Mesothelial cell of epicardium (in vitro differentiated cells): ENCODE measurements around the gene TRIM47. TPM values are rescaled to one million over a fixed set of nuclear protein-coding genes. Genes with fewer than 3 reads are reported as not detected.

ENCODE experiments used
- DNase-seq, 2 experiments: peaks; one replicate each; pipeline ENCODE4 v3.0.0; 2021; ENCODE audit warnings: low spot score in 2 of 2; ENCODE audit not compliant: unreplicated experiment in 2 of 2
- H3K27ac Mint-ChIP-seq: 2 replicates; pipeline ENCODE4 v1.8.0; 2021; ENCODE audit warnings: mixed read lengths
- H3K27me3 Mint-ChIP-seq: 2 replicates; pipeline ENCODE4 v1.8.0; 2021; ENCODE audit warnings: low read depth, mixed read lengths
- H3K36me3 Mint-ChIP-seq: 2 replicates; pipeline ENCODE4 v1.8.0; 2021; ENCODE audit warnings: mixed read lengths
- H3K4me1 Mint-ChIP-seq: 2 replicates; pipeline ENCODE4 v1.8.0; 2021; ENCODE audit warnings: mixed read lengths
- H3K4me3 Mint-ChIP-seq: 2 replicates; pipeline ENCODE4 v1.8.0; 2021; ENCODE audit warnings: mild to moderate bottlenecking, moderate library complexity, mixed read lengths
- H3K9me3 Mint-ChIP-seq: 2 replicates; pipeline ENCODE4 v1.8.0; 2021; ENCODE audit warnings: mixed read lengths
- total RNA-seq: library from RNA; stranded (reverse); gene quantifications from 3 replicates; pipeline ENCODE4 v1.2.1, GENCODE V29; 2021
- TF ChIP-seq, protein P1 (sequence below): fragments of 200-600 bp; sonication (generic); IDR thresholded peaks from one replicate; pipeline ENCODE4 v1.5.0; 2021; ENCODE audit warnings: antibody characterized with exemption; ENCODE audit not compliant: unreplicated experiment

The TRIM47 gene
- total RNA-seq, 1 donor from 2014 or later = 2.9 TPM

DNA sequence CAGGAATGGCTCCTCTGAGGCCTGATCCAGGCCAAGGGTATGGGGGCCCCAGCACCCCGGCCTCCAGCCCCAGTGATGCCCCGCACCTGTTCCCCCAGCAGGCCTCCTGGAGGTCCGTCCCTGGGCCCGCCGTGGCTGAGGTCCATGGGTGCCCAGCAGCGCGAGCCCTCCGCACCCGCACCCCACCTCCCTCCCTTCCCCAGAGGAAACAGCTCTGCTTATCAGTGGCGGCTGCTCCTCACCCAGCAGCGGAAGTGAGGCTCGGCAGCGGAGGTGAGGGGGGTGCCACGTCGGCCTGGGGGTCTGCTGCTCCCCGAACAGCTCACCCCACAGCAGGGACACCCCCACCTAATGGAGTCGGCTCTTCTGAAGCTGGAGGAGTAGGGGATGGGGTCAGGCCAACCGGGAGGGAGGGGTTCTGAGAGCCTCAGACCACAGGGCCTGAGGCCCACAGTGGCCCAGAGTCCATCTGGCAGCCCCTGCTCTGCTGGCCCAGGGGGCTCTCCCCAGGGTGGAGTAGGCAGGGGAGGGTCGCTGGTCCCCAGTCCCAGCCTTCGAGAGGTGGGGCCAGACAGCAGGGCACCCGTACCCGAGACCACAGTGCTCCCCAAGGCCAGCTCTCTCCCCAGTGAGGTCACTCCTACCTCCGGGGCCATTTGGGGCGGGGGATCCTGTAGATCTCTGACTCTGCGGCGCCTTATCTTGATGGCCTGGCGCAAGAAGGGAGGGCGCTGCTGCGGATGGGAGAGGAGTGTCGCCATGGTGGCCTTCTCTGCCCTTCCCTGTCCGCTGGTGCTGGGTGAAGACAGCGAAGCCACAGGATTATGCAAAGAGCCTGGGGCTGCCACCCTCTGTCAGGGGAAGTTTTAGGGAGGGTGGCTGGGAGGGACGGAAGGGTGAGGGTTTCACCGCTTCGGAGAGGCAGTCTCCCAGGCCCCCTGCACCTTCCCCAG, 34.5 kb downstream of the TRIM47 start, which contains the start of gene UNC13D:
Gene UNC13D (minus strand): TSS at position 828 of the 953 bp plus-strand sequence. CDS start 67 bp downstream, at position 761.
- no peaks in the 10 kb centered on the region for H3K9me3 Mint-ChIP-seq
- TF ChIP-seq, protein P1, sequence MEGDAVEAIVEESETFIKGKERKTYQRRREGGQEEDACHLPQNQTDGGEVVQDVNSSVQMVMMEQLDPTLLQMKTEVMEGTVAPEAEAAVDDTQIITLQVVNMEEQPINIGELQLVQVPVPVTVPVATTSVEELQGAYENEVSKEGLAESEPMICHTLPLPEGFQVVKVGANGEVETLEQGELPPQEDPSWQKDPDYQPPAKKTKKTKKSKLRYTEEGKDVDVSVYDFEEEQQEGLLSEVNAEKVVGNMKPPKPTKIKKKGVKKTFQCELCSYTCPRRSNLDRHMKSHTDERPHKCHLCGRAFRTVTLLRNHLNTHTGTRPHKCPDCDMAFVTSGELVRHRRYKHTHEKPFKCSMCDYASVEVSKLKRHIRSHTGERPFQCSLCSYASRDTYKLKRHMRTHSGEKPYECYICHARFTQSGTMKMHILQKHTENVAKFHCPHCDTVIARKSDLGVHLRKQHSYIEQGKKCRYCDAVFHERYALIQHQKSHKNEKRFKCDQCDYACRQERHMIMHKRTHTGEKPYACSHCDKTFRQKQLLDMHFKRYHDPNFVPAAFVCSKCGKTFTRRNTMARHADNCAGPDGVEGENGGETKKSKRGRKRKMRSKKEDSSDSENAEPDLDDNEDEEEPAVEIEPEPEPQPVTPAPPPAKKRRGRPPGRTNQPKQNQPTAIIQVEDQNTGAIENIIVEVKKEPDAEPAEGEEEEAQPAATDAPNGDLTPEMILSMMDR = no peak
- H3K4me3 Mint-ChIP-seq = no peak within 1 kb of the TSS
- peak within 1 kb of the TSS; percentile 88 for H3K27ac Mint-ChIP-seq
- peaks cover 17% of the 10 kb centered on the region for H3K4me1 Mint-ChIP-seq
- peaks cover 11% of the 10 kb centered on the region for H3K36me3 Mint-ChIP-seq
- no peak for DNase-seq
- no peaks in the 10 kb centered on the region for H3K27me3 Mint-ChIP-seq

DNA sequence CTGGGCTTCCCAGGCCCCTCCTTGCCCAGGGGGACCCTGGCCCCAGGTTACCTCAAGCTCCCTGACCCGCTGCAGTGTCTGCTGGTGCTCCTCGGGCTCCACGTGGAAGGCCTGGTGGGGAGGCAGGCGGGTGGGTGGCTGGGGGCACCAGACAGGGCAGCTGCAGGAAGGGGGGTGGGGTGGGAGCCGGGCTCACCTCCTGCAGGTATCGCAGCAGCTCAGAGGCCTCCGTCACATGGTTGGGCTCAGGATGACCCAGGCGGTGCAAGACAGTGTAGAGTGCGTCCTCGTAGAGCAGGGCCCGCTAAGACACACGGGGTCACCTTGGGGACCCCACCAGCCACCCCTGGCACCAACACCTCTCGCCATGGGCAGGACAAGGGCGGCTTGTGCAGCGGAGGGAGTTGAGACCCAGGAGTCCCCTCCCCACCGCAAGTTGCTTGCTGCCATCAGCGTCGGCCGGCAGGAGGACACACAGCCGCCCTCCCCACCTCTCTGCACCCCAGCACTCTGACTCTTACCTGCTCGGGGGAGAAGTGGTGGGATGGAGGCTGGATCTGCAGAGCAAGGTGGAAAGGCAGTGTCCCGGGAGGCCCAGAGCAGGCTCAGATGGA, 35.3 kb downstream of the TRIM47 start:
- peaks cover 7% of the 10 kb centered on the region for H3K36me3 Mint-ChIP-seq
- TF ChIP-seq, protein P1 = no peak
- no peak overlapping the region for H3K27ac Mint-ChIP-seq
- no peak for DNase-seq
- peaks cover 17% of the 10 kb centered on the region for H3K4me1 Mint-ChIP-seq
- H3K4me3 Mint-ChIP-seq = no peak overlapping the region
- no peaks in the 10 kb centered on the region for H3K27me3 Mint-ChIP-seq
- H3K9me3 Mint-ChIP-seq = no peaks in the 10 kb centered on the region

DNA sequence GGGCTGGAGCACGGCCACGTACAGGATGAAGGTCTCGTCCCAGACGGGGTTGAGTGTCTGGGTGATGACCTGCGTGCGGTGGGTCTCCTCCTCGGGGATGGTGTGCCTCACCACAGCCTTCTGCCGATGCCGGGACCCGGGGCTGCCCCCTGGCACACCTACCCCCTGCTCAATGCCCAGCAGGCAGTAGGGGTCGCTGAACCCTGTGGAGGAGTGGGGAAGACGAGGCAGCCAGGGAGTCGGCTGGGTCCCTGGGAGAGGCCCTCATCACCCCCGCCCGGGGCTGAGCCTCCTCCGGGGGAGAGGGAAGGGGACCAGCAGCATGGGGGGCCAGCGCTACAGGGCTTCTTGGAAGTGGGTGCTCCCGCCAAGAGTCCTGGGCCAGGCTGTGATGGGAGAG, 36.0 kb downstream of the TRIM47 start:
- no peaks in the 10 kb centered on the region for H3K9me3 Mint-ChIP-seq
- H3K27ac Mint-ChIP-seq = no peak overlapping the region
- no peak overlapping the region for H3K4me3 Mint-ChIP-seq
- H3K36me3 Mint-ChIP-seq = peaks cover 7% of the 10 kb centered on the region
- TF ChIP-seq, protein P1 = no peak
- DNase-seq = no peak
- no peaks in the 10 kb centered on the region for H3K27me3 Mint-ChIP-seq
- H3K4me1 Mint-ChIP-seq = peaks cover 19% of the 10 kb centered on the region

DNA sequence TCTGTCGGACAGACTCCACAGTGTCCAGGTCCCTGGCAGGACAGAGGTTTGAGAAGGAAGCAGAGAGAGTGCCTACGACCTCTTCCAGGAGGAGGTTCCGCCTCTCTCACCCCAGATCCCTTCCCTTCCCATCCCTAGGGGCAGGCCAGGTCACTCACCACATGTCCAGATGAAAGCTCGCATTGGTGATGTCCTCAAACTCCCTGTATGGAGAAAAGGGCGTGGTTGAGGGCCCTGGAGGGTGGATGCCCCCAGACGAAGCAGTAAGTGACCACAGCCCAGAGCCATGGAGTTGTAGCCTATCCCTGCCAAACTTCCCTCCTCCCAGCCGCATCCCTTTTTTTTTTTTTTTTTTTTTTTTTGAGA, 37.6 kb downstream of the TRIM47 start:
- DNase-seq = no peak
- Mint-ChIP-seq H3K9me3 (no peaks in the 10 kb centered on the region), H3K36me3 (peaks cover 3% of the 10 kb centered on the region), H3K27me3 (no peaks in the 10 kb centered on the region), H3K27ac (no peak overlapping the region), H3K4me1 (peaks cover 15% of the 10 kb centered on the region), H3K4me3 (no peak overlapping the region)
- TF ChIP-seq, protein P1 = no peak

DNA sequence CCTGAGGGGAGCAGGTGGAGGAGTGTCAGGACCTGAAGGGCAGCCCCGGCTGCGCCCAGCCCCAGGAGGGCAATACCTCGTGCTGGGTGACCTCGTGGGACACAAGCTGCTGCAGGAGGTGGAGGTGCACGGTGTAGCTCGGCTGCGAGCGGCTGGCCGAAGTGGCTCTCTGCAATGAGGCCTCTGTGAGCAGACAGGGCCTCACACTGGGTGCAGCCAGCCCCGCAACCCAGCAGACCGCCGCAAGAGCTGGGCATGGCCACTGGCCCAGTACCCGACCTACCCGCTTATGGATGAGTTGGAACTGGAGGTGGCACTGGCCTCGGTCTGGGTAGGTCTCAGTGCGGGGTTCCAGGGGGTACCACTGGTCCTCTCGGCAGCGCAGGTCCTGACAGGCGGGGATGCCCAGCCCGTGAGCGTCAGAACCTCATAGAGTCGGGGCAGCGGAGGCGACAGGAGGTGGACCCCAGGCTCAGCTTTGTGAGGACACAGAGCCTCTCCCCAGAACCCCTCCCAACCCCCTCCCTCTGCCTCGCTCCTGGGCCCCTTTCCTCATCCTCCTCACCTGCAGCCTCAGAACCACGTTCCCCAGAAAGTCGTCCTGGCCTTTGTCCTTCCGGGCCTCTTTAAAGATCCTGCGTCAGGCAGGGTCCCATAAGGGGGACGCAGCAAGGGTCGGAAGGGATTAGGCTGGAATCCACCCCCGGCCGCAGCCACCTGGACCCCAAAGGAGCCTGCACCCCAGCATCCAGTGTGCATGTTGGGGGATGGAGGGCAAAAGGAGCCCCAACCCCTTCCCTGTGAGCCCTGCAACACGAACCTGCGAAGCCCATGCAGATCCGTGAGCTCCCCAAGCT, 38.2 kb downstream of the TRIM47 start:
- Mint-ChIP-seq H3K27ac (no peak overlapping the region), H3K4me3 (no peak overlapping the region), H3K36me3 (no peaks in the 10 kb centered on the region), H3K27me3 (no peaks in the 10 kb centered on the region), H3K9me3 (no peaks in the 10 kb centered on the region), H3K4me1 (peaks cover 10% of the 10 kb centered on the region)
- TF ChIP-seq, protein P1 = no peak
- DNase-seq = no peak
